MM.1S (cell line): ENCODE data around the gene SEMA3D.

Experiments
- DNase-seq: peaks from one replicate; pipeline ENCODE4 v3.0.0-alpha.2; 2015
- H2AFZ ChIP-seq: fragments of 300-600 bp; sonication (generic); 2 replicates; pipeline ENCODE4 v1.6.0; 2016; ENCODE audit warnings: antibody characterized with exemption, low read length
- H3F3A ChIP-seq: fragments of 300-600 bp; sonication (generic); 2 replicates; pipeline ENCODE4 v1.6.1; 2016; ENCODE audit warnings: mild to moderate bottlenecking, antibody characterized with exemption, low read length, moderate library complexity, mixed read lengths; ENCODE audit not compliant: insufficient read depth
- H3K27ac ChIP-seq: fragments of 300-600 bp; sonication (generic); 2 replicates; pipeline ENCODE4 v1.5.1; 2016; ENCODE audit warnings: mild to moderate bottlenecking, low read length
- H3K27me3 ChIP-seq: fragments of 300-600 bp; sonication (generic); replicated peaks from 2 replicates; pipeline ENCODE4 v1.6.0; 2016; ENCODE audit warnings: low read length; ENCODE audit not compliant: insufficient read depth
- H3K36me3 ChIP-seq: fragments of 300-600 bp; sonication (generic); replicated peaks from 2 replicates; pipeline ENCODE4 v1.6.1; 2016; ENCODE audit warnings: mild to moderate bottlenecking, low read length, mixed read lengths; ENCODE audit not compliant: insufficient read depth
- H3K4me1 ChIP-seq: fragments of 300-600 bp; sonication (generic); 2 replicates; pipeline ENCODE4 v1.6.1; 2016; ENCODE audit warnings: low read length, mixed read lengths
- H3K4me2 ChIP-seq: fragments of 300-600 bp; sonication (generic); 2 replicates; pipeline ENCODE4 v1.6.0; 2016; ENCODE audit warnings: low read depth, low read length
- H3K4me3 ChIP-seq: fragments of 300-600 bp; sonication (generic); 2 replicates; pipeline ENCODE4 v1.5.1; 2016; ENCODE audit warnings: low read length, mixed read lengths
- H3K79me2 ChIP-seq: fragments of 300-600 bp; sonication (generic); 2 replicates; pipeline ENCODE4 v1.6.1; 2016; ENCODE audit warnings: mixed run types, low read length, mixed read lengths
- H3K9ac ChIP-seq: fragments of 300-600 bp; sonication (generic); 2 replicates; pipeline ENCODE4 v1.6.1; 2016; ENCODE audit warnings: low read length, mixed read lengths
- H3K9me2 ChIP-seq: fragments of 300-600 bp; sonication (generic); replicated peaks from 2 replicates; pipeline ENCODE4 v1.6.1; 2016; ENCODE audit warnings: mild to moderate bottlenecking, low read length, mixed read lengths; ENCODE audit not compliant: insufficient read depth
- H3K9me3 ChIP-seq: fragments of 300-600 bp; sonication (generic); replicated peaks from 2 replicates; pipeline ENCODE4 v1.6.1; 2016; ENCODE audit warnings: mild to moderate bottlenecking, low read length, mixed read lengths; ENCODE audit not compliant: insufficient read depth
- H4K20me1 ChIP-seq: fragments of 300-600 bp; sonication (generic); 2 replicates; pipeline ENCODE4 v1.6.1; 2016; ENCODE audit warnings: mild to moderate bottlenecking, low read length, moderate library complexity, mixed read lengths; ENCODE audit not compliant: insufficient read depth
- CTCF ChIP-seq: fragments of 300-600 bp; sonication (generic); IDR thresholded peaks from 2 replicates; pipeline ENCODE4 v1.5.1; 2016; ENCODE audit warnings: antibody characterized with exemption, low read length, mixed read lengths
- EZH2 ChIP-seq: fragments of 300-600 bp; sonication (generic); optimal IDR thresholded peaks from 2 replicates; pipeline ENCODE3; 2017; ENCODE audit warnings: low read depth, mild to moderate bottlenecking, antibody characterized with exemption, low read length, mixed read lengths
- EZH2phosphoT487 ChIP-seq: fragments of 300-600 bp; sonication (generic); IDR thresholded peaks from 2 replicates; pipeline ENCODE4 v1.6.1; 2018; ENCODE audit warnings: antibody characterized with exemption, low read length

Gene SEMA3D

DNA sequence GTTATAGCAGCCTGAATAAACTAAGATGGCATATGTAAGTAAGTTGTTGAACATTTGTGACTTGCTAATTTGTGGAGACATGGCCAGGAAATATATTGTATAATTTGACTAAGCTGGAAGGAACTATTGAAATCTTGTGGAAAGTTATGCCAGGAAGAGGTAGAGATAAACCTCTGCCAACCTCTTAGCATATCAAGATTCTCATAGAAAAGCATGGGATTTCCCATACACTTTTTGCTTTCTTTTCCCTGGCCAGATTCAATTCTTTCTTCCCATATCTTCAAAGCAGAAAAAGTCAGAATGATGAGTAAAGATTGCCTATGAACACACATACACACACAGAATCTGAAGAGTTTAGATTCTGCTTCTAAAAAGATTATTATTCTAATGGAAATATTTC is 216.2 kb downstream of the SEMA3D start:
- no peaks in the 10 kb centered on the region for H3K27me3 ChIP-seq
- no peak for DNase-seq
- H3K4me1 ChIP-seq, result no peaks in the 10 kb centered on the region
- no peak overlapping the region for H3K4me3 ChIP-seq
- no peak overlapping the region for H2AFZ ChIP-seq
- no peaks in the 10 kb centered on the region for H3F3A ChIP-seq
- no peaks in the 10 kb centered on the region for H4K20me1 ChIP-seq
- H3K9me2 ChIP-seq, result no peaks in the 10 kb centered on the region
- H3K9me3 ChIP-seq, result no peaks in the 10 kb centered on the region
- H3K4me2 ChIP-seq, result no peak overlapping the region
- H3K27ac ChIP-seq, result no peak overlapping the region
- no peaks in the 10 kb centered on the region for H3K36me3 ChIP-seq
- no peak for TF ChIP-seq CTCF
- TF ChIP-seq EZH2phosphoT487, result no peak
- TF ChIP-seq EZH2, result no peak
- no peaks in the 10 kb centered on the region for H3K79me2 ChIP-seq
- H3K9ac ChIP-seq, result no peak overlapping the region

GRCh38 chr7:84953234-84953633 is 233.6 kb downstream of the SEMA3D start:
- TF ChIP-seq CTCF (no peak), EZH2 (no peak), EZH2phosphoT487 (no peak)
- Histone ChIP-seq H3K27ac (no peak overlapping the region), H3K4me2 (no peak overlapping the region), H3K4me3 (no peak overlapping the region), H3K79me2 (no peaks in the 10 kb centered on the region), H3K4me1 (no peaks in the 10 kb centered on the region), H3K9me3 (no peaks in the 10 kb centered on the region), H3K9me2 (no peaks in the 10 kb centered on the region), H3K36me3 (no peaks in the 10 kb centered on the region), H4K20me1 (no peaks in the 10 kb centered on the region), H3K9ac (no peak overlapping the region), H3K27me3 (no peaks in the 10 kb centered on the region), H3F3A (no peaks in the 10 kb centered on the region), H2AFZ (no peak overlapping the region)
- no peak for DNase-seq

- no peaks in the 10 kb centered on the region for H3K9me2 ChIP-seq
- H2AFZ ChIP-seq, result no peak overlapping the region
- H3K4me3 ChIP-seq, result no peak overlapping the region
- no peaks in the 10 kb centered on the region for H4K20me1 ChIP-seq
- H3K27ac ChIP-seq, result no peak overlapping the region
- no peak overlapping the region for H3K4me2 ChIP-seq
- no peaks in the 10 kb centered on the region for H3K4me1 ChIP-seq
- H3K9me3 ChIP-seq, result no peaks in the 10 kb centered on the region
- H3K9ac ChIP-seq, result no peak overlapping the region
- no peaks in the 10 kb centered on the region for H3K36me3 ChIP-seq
- no peaks in the 10 kb centered on the region for H3K79me2 ChIP-seq
- DNase-seq, result no peak
- TF ChIP-seq EZH2 (no peak), EZH2phosphoT487 (no peak), CTCF (no peak)
- no peaks in the 10 kb centered on the region for H3F3A ChIP-seq
- H3K27me3 ChIP-seq, result no peaks in the 10 kb centered on the region
Measured at GRCh38 chr7:84950836-84951235, 236.0 kb downstream of the SEMA3D start.
